Loucy (cell line): ENCODE results near the gene C5orf24.

Source experiments
- EZH2phosphoT487 ChIP-seq: fragments of 200-600 bp; IDR thresholded peaks from 2 replicates; pipeline ENCODE4 v1.6.1; 2018; ENCODE audit warnings: antibody characterized with exemption, mild to moderate bottlenecking, moderate library complexity, borderline replicate concordance
- TF ChIP-seq, protein P1 (sequence below): fragments of 200-600 bp; sonication (generic); conservative IDR thresholded peaks from 2 replicates; pipeline ENCODE4 v1.5.1; 2014; ENCODE audit warnings: mild to moderate bottlenecking, antibody characterized with exemption, low read length

DNA sequence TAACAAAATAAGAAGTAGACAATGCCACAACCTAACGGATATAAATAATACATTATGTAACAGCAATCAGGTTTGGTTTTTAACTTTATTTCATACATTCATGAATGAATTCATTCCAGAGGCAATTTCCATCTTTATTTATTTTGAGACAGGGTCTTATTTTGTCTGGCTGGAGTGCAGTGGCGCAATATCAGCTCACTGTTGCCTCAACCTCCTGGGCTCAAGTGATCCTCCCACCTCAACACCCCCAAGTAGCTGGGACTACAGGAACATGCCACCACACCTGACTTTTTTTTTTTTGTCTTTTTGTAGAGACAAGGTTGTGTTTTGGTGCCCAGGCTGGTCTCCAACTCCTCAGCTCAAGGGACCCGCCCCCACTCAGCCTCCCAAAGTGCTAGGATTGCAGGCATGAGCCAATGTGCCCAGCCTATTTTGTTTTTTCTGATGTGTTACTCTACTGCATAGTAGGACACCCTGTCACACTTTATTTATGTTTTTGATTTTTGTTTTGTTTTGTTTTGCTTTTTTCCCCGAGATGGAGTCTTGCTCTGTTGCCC lies 26.3 kb upstream of the C5orf24 start:
- TF ChIP-seq, protein P1, sequence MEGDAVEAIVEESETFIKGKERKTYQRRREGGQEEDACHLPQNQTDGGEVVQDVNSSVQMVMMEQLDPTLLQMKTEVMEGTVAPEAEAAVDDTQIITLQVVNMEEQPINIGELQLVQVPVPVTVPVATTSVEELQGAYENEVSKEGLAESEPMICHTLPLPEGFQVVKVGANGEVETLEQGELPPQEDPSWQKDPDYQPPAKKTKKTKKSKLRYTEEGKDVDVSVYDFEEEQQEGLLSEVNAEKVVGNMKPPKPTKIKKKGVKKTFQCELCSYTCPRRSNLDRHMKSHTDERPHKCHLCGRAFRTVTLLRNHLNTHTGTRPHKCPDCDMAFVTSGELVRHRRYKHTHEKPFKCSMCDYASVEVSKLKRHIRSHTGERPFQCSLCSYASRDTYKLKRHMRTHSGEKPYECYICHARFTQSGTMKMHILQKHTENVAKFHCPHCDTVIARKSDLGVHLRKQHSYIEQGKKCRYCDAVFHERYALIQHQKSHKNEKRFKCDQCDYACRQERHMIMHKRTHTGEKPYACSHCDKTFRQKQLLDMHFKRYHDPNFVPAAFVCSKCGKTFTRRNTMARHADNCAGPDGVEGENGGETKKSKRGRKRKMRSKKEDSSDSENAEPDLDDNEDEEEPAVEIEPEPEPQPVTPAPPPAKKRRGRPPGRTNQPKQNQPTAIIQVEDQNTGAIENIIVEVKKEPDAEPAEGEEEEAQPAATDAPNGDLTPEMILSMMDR, result no peak
- no peak for TF ChIP-seq EZH2phosphoT487
